ENCODE measurements around the gene ECI1.

ECI1 gene

DNA sequence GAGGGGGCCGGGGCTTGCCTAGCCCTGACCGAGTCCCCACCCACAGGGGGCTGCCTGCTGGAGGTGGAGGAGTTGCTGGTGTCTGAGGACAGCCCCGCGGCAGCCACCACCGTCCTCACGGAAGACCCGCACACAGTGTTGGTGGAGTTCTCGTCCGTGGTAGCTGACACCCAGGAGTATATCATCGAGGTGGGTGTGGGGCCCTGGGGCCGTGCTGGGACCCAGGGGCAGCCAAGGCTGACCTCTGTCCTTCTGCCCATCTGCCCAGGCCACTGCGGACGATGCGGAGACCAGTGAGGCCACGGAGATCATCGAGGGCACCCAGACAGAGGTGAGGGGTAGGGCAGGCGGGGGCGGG lies 16.6 kb downstream of the ECI1 start:
- Histone ChIP-seq H3K27me3 (no peaks in the 10 kb centered on the region), H3K9me3 (no peaks in the 10 kb centered on the region), H3K4me1 (no peaks in the 10 kb centered on the region), H3K36me3 (peaks cover 54% of the 10 kb centered on the region), H3K4me3 (ENCODE audit: low read depth, low read length) (no peak overlapping the region)
- TF ChIP-seq, protein P1, sequence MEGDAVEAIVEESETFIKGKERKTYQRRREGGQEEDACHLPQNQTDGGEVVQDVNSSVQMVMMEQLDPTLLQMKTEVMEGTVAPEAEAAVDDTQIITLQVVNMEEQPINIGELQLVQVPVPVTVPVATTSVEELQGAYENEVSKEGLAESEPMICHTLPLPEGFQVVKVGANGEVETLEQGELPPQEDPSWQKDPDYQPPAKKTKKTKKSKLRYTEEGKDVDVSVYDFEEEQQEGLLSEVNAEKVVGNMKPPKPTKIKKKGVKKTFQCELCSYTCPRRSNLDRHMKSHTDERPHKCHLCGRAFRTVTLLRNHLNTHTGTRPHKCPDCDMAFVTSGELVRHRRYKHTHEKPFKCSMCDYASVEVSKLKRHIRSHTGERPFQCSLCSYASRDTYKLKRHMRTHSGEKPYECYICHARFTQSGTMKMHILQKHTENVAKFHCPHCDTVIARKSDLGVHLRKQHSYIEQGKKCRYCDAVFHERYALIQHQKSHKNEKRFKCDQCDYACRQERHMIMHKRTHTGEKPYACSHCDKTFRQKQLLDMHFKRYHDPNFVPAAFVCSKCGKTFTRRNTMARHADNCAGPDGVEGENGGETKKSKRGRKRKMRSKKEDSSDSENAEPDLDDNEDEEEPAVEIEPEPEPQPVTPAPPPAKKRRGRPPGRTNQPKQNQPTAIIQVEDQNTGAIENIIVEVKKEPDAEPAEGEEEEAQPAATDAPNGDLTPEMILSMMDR (IDR thresholded peaks at IDR 0.05; ENCODE audit: low read depth, low read length) = no peak
- DNase-seq = no peak

DNA sequence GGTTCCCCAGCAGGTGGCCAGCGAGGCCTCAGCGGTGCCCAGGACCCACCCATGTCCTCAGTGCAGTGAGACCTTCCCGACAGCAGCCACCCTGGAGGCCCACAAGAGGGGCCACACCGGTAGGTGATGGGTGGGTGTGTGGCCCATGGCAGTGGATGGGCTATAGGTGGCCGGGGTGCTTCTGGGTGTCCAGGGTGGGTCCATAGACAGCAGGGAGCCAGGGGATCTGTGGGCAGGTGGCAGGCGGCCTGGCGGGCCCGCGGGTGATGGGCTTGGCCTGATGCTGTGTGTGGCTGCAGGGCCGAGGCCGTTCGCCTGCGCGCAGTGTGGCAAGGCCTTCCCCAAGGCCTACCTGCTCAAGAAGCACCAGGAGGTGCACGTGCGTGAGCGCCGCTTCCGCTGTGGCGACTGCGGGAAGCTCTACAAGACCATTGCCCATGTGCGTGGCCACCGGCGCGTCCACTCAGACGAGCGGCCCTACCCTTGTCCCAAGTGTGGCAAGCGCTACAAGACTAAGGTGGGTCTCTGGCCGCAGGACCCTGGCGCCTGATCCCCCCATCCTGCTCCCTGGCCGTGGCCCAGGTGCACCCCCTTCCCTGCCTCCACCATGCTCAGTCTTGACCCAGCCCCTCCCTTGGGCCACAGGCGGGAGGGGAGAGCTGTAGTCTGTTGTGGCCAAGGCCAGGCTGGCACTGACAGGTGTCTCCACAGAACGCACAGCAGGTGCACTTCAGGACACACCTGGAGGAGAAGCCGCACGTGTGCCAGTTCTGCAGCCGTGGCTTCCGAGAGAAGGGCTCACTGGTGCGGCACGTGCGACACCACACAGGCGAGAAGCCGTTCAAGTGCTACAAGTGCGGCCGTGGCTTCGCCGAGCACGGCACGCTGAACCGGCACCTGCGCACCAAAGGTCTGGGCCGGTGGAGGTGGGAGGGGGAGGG lies 17.2 kb downstream of the ECI1 start:
- DNase-seq = no peak
- no peaks in the 10 kb centered on the region for H3K27me3 ChIP-seq
- H3K4me1 ChIP-seq = no peaks in the 10 kb centered on the region
- H3K9me3 ChIP-seq = no peaks in the 10 kb centered on the region
- H3K4me3 ChIP-seq (ENCODE audit: low read depth, low read length) = no peak overlapping the region
- TF ChIP-seq, protein P1 (IDR thresholded peaks at IDR 0.05; ENCODE audit: low read depth, low read length) = no peak
- peaks cover 61% of the 10 kb centered on the region for H3K36me3 ChIP-seq

- H3K4me3 ChIP-seq (ENCODE audit: low read depth, low read length) = no peak overlapping the region
- DNase-seq = no peak
- peaks cover 70% of the 10 kb centered on the region for H3K36me3 ChIP-seq
- TF ChIP-seq, protein P1 (IDR thresholded peaks at IDR 0.05; ENCODE audit: low read depth, low read length) = no peak
- H3K27me3 ChIP-seq = no peaks in the 10 kb centered on the region
- no peaks in the 10 kb centered on the region for H3K9me3 ChIP-seq
- H3K4me1 ChIP-seq = no peaks in the 10 kb centered on the region
Observed at GRCh38 chr16:2233046-2233775, 18.2 kb downstream of the ECI1 start.

DNA sequence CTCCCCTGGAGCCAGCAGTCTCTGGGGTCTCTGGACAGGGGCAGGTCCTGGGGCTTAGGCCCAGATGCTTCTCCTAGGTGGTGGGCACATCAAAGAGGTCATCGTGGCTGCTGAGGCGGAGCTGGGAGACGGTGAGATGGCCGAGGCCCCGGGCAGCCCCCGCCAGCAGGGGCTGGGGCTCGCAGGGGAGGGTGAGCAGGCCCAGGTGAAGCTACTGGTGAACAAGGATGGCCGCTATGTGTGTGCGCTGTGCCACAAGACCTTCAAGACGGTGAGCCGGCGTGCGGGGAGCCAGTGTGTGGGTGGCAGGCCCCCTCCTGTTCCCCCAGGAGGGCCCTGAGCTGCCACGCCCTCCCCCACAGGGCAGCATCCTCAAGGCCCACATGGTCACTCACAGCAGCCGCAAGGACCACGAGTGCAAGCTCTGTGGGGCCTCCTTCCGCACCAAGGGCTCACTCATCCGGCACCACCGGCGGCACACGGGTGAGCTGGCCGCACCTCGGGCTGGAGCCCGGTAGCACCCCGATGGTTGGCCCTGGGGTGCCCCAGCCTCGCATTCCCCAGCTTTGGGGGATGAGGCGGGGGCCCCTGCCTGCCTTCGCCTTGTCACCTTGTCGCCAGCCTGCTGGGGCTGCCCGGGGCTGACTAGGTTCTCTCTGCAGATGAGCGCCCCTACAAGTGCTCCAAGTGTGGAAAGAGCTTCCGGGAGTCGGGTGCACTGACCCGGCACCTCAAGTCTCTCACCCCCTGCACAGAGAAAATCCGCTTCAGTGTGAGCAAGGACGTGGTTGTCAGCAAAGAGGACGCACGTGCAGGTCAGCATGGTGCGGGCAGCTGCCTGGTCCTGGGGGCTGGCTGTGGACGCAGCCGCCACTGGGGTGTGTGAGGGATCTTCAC lies 19.0 kb downstream of the ECI1 start:
- peaks cover 71% of the 10 kb centered on the region for H3K36me3 ChIP-seq
- H3K27me3 ChIP-seq = no peaks in the 10 kb centered on the region
- no peak for DNase-seq
- TF ChIP-seq, protein P1 (IDR thresholded peaks at IDR 0.05; ENCODE audit: low read depth, low read length) = no peak
- H3K4me1 ChIP-seq = no peaks in the 10 kb centered on the region
- no peak overlapping the region for H3K4me3 ChIP-seq (ENCODE audit: low read depth, low read length)
- no peaks in the 10 kb centered on the region for H3K9me3 ChIP-seq

DNA sequence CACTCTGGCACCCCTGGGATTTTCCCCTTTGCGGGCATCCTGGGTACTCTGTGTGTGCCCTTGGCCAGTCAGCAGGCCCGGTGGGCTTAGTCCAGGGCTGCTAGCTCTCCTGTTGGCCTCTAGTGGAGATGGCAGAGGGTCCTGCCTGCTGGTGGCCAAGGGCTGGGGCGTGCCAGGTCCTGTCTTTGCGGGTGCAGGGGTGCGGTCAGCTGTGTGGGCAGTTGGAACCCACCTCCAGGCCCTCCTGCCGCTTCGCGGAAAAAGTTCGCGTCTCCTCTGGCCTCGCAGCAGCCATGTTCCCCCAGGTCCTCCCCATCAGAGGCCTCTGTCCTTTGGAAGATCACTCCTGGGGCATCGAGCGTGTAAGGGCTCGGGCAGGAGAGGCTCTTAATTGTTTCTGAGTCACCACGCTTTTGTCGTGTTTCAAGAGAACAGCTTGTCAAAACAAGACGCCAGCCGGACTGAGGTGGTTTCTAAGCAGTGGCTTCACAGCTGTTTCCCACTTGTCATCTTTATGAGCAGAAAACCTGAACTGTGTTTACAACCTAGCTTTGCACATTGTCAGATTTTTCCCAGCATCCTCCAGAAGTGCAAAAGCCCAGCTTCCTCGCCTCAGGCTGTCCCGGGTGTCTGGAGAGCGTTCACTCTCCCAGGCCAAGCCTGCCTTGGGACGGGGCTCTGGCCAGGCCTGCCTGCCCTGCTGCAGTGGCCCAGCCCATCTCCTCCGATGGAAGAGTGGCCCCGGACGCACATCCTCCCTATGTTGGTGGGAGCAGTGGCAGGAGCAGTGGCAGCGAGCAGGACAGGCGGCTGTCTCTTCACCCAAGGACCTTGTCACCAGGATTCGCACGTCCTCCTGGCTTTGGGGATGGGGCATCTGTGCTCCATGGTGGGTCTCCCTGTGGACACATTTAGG lies 20.1 kb downstream of the ECI1 start:
- no peaks in the 10 kb centered on the region for H3K27me3 ChIP-seq
- H3K9me3 ChIP-seq = no peaks in the 10 kb centered on the region
- H3K4me3 ChIP-seq (ENCODE audit: low read depth, low read length) = no peak overlapping the region
- peaks cover 74% of the 10 kb centered on the region for H3K36me3 ChIP-seq
- H3K4me1 ChIP-seq = no peaks in the 10 kb centered on the region
- TF ChIP-seq, protein P1 (IDR thresholded peaks at IDR 0.05; ENCODE audit: low read depth, low read length) = no peak
- no peak for DNase-seq

Measured in BE2C (cell line).